NCI-H1694 treated with DMSO at 0.1 percent for 48 hours (cell line): ENCODE results near the gene DNLZ.

ENCODE experiments used
- DNase-seq: peaks from one replicate; lab custom pipeline; 2025; lab: John Stamatoyannopoulos, UW

Gene DNLZ

GRCh38 chr9:136316896-136317676 is 46.5 kb downstream of the DNLZ start:
- peak; percentile 58 for DNase-seq

GRCh38 chr9:136316271-136316751 is 47.2 kb downstream of the DNLZ start:
- DNase-seq, result no peak

GRCh38 chr9:136314944-136315343 is 48.6 kb downstream of the DNLZ start:
- DNase-seq, result no peak

- DNase-seq, result no peak
These were observed 49.5 kb downstream of the DNLZ start for GRCh38 chr9:136314056-136314416.

GRCh38 chr9:136313111-136314055 is 50.2 kb downstream of the DNLZ start:
- DNase-seq, result no peak

GRCh38 chr9:136312436-136312835 is 51.1 kb downstream of the DNLZ start:
- DNase-seq, result peak; percentile 36

- no peak for DNase-seq
These were observed 51.6 kb downstream of the DNLZ start for GRCh38 chr9:136312009-136312375.

GRCh38 chr9:136311051-136312008 is 52.2 kb downstream of the DNLZ start:
- DNase-seq, result peak; percentile 45

GRCh38 chr9:136310273-136311030 is 53.1 kb downstream of the DNLZ start:
- DNase-seq, result peak; percentile 84

GRCh38 chr9:136309806-136310220 is 53.7 kb downstream of the DNLZ start:
- no peak for DNase-seq
